Embryonic facial prominence (tissue), 1 donor: ENCODE data around the gene VSTM2B.

Experiments used
- DNase-seq: peaks from one replicate; pipeline ENCODE4 v3.0.0-alpha.2; 2016; ENCODE audit errors: extremely low spot score

VSTM2B gene

DNA sequence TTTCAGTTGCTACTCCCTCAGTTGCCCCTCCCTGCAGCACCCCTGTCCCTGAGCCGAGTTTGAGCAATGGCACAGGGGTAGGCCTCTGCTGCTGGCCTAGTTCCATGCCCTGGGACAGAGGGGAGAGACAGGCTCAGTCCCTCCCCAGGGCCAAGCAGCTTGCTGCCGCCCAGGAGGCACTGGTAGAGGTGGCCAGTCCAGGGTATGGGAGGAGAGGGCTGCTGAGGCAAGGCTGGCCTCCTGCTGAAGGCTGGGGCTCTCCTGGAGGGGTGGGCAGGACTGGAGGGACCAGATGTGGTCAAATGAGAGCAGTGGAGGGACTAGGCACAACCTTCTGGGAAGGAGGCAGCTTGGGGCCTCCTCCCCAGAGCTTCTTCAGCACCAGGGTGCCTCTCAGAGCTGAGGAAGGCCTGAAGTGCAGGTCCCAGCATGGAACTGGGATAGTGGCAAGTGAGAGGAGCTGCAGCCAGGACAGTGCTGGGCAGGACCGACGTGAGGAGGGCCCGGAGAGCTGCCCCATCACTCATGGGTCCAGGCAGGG, 29.8 kb upstream of the VSTM2B start:
- DNase-seq = no peak

DNA sequence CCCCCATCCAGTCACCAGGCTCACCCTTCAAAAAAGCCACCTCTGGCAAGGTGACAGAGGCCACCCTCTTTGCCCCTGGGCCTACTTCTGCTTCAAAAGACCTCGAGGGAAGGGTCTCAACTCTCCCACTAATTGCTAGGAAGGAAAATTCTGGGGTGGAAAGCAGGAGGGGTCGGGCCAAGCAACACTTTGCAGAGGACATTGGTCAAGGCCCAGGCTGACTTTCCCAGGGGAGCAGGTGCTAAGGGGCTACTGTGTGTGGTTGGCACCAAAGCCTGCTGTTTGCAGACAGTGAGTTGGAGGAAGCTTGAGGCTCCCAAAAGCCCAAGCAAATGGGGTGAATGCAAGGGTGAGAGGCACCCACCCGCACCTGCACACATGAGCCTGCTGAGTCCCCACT, 28.6 kb upstream of the VSTM2B start:
- no peak for DNase-seq

DNA sequence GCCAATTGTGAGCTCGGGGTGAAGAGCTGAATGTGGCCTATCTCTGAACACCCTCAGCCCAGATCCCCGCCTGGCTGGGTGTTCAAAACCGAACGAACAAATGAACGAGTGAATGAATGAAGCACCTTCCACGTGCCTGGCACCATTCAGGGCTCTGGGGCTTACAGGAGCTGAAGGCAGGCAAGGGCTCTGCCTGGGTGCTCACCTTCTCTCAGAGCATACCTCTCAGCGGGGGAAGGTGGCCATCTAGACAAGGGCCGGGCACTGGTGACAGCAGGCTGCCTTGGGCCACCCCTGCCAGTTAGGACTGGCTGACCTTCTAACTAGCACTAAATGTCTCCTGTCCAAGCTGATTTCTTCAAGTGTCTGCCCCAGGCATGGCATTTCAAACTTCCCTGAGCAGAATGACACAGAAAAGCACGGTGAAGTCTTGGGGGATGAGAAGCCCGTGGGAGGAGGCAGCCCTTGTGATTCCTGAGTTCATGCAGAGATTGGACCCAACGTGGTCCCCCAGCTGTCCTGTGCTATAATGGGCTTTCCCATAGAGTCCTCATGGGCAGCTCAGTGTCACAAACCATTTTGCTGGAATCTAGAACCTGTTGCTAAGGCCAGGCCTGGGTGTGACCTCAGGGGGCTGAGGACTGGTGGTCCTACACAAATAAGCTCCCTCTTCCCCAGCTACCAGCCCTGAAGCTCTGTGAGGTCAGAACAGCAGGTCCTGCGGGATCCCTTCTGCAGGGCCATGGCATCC, 27.9 kb upstream of the VSTM2B start:
- no peak for DNase-seq

DNA sequence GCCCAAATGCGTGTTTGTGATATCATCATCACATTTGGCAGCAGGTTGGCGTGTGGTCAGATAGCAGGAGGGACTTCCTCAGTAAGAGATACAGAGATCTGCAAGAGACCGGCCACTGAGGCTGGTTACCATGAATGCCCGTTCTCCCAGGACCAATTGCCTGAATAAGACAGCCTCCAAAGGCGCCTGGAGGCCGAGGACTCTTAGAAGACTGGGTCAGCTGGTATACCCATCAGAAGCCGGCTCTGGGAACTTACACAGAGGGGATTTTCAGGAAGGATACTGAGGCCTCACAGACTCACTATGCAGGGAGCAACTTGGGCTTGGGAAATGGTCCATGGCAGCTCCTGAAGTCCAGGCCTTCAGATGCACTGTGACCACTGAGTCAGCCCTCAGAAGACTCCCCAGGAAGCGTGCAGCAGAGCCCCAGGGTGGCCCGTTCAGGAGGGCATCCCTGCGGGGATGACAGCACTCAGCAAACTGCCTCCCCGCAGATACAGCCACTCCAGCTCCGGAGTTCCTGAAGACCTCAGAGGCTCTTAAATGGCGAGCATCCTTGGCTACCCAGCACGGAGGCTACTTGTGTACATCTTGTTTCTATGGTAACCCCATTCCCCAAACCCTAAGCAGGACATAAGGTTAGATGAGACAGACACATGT, 26.4 kb upstream of the VSTM2B start:
- DNase-seq = no peak

DNA sequence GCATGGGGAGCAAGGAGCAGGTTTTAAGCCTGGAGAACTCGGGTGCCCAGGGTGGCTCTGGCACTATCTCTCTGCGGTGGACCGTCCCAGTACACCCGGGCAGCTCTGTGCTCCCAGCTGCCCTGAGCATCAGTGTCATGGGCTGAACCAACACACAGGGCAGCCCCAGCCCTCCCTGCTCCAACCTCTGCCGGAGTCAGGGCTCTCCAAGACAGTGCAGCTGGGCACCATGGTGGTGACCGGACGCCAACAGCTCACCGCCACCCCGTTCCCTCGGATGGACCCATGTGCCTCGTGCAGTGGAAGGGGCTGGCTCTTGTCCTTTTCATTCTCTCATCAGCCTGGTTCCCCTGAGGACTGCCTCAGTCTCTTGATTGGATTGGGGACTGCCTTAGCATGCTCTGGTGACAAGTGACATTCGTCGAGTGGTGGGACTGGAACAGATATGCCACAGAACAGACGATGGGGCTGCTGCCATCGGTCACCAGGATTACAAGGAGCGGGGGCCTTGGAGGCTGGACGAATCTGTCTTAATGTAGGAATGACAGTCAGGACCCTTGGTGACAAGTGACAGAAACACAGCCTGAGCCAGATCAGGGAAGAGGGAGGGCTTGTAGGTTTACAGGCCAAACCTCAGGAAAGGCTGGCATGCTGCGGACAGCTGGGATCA, 25.7 kb upstream of the VSTM2B start:
- DNase-seq = no peak

DNA sequence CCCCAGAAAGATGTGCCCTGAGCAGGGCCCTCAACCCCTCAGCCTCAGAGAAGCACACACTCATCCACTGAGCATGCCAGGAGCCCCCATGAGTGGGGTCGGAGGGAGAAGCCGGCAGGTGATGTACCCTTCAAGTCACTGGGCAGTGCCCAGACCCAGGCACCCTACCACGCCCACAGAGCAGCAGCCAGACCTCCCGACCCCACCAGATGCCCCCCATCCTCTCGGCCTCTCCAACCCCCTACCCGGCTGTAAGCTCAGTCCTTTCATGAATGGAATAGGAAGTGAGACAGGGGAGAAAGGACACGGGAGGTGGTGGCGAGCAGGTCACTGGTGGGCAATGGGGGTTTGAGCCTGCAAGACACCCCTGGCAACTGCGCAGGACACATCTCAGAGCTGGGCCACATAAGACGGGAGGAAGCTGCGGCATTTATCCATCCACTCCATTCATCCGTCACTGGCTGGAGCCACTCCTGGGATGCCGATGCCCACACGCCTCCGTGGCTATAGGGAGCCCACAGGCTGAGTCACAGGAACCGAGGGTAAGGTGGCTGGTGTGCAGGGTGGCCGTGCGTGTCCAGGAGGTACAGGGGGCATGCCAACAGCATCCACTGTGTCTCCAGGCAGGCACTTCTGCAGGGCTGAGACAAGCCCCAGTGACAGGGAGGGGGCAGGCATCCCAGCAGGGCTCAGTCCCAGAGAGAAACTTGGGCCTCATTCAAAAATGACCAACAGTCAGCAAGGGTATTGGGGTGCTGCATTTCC, 23.8 kb upstream of the VSTM2B start:
- no peak for DNase-seq

DNA sequence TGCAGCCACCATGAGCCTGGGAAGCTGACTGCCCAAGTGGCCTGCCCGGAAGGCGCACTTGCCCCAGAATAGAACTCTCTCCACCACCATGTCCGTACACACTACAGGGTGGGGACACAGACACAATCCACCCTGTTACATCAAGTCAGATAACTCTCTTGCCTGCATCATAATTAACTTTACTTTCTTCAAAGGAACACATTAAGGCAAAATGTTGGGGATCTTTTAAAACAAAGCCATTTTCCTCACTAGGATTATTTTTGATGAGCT, 23.3 kb upstream of the VSTM2B start:
- DNase-seq = no peak

DNA sequence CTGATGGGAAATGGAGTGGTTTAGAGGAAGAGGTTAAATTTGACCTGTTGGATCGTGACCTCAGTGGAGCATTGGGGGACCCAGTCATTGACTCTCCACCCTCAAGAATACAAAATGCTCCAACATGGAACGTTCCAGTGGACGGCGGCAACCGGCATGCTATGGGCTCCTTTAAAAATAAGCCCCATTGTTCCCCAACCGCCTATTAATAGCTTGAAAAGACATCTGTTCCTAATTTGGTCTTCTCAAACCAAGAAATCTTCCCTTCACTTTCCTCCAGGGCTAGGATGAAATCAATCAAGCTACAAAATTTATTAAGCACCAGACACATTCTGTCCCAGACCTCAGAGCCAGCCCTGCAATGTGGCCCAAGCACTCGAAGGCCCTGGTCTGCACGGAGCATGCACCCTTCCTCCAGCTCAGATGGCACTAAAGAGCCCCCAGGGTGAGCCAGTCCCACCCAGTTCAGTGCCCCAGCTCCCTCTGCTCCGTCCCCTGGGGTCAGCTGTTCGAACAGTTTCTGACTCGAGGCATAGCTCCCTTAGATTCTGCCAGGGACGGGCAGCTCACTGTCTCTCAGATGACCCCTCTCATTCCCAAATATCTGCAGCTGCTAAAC, 22.5 kb upstream of the VSTM2B start:
- no peak for DNase-seq

DNA sequence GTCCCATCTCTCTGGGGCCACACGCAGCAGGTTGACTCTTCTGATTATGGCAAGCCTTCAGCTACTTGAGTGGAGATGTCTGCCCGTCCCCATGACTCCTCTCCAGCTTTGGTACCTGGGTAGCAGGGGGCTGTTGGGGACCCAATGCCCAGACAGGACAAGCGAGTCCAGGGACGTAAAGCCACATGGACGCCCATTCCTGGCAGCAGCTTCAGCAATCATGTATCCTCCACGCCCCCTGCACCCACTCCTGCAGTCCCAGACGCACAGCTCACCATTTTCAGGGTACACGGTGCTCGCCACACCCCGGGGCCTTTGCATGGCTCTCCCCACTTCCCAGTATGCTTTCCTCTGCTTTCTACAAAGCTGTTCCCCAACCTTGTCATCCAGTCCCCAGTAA, 22.0 kb upstream of the VSTM2B start:
- DNase-seq = no peak

DNA sequence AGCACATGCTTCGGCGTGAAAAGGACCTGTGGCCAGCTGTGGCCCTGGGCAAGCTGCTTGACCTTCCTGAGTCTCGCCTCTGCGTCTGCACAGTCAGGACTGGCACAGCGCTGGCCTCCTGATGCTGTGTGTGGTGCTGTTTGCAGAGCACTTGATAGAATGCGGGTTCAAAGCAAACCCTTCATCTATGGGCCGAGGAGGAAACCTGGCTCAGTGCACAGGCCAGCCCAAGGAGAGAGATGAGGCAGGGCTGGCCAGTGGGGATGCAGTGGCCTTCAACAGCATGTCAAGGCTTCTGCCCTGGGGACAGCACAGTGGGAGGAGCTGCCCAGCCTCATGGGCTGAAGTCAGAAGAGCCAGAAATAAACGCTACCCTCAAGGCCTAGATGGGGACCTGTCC, 21.3 kb upstream of the VSTM2B start:
- DNase-seq = no peak

DNA sequence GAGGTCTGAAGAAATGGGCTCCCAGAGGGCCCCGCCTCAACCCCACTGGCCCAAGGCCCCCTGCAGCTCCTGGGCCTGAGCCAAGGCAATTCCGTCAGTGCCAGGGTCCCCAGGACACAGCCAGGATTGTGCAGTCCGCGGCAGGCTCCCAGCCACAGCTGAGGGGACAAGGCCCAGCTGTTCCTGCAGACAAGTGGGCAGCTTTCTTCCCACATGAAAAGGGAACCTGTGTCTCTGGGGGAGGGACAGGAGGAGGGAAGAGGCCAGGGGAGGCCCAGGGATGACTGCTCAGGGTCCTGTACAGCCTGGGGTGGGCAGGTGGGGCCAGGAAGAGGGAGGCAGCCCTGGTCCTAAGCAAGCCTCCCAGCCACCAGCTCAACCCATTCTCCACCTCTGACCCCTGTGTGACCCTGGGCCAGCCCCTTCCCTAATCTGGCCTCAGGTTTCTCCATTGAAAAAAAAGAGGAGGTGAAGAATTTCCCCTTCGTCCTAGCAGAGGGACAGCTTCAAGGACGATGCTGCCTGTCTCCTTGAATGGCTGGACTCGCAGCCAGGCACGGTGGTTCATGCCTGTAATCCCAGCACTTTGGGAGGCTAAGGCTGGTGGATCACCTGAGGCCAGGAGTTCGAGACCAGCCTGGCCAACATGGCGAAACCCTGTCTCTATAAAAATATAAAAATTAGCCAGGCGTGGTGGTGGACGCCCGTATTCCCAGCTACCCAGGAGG, 20.5 kb upstream of the VSTM2B start:
- no peak for DNase-seq

DNA sequence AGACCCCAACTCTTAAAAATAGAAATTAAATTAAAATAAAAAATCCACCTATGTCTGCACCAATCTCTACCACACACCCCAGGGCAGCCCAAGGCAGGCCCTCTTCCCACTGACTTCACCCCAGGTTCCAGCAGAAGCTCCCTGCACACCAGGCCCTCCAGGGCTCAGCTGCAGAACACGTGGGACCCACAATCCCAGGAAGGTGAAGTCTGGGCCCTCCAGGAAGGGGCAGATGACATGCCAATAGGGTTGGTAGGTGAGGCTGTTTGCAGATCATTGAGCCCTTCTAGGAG, 19.2 kb upstream of the VSTM2B start:
- DNase-seq = no peak

DNA sequence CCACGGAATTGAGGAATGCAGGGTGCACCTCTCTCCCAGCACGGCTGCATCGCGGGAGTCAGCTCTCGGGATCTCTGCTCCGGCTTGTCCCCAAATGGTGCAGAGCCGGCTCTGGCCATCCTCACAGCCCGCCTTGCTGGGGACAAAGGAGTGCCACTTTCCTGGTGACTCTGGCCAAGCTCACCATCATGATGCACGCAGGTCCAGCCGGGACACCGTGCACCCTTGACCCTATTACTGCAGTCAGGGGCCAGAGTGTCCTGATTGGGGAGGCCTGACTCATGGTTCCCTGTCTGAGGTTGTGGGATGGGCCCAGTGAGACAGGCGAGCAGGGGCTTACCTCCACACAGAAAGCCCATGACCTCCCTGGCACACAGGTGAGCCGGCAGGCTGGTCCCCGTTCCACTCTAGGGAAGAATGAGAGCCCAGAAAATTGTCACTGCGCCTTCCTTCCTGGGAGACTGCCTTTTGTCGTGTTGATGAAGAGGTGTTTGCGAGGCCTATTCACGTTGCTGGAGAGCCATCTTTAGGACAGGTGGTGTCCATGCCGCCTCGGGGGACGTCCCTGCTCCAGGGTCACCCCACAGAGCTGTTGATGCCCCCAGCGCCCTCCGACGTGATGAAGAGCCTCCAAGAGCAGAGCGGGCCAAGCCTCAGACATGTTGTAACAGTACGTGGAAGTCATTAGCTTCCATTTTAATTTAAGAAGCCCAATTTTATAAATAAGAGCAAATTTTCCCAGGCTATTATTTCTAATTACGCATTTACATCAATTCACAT, 18.5 kb upstream of the VSTM2B start:
- DNase-seq = no peak

DNA sequence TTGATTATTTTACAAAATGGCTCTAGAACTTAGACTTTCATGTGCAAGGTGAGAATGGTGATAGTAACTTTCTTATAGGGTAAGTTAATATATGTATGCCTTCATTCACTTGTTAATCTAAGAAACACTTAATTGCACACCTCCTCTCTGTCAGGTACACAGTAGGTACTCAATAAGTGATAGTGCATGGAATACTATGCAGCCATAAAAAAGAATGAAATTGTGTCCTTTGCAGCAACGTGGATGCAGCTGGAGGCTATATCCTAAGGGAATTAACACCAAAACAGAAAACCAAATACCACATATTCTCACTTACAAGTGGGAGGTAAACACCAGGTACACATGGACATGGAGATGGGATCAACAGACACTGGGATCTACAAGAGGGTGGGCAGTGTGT, 17.6 kb upstream of the VSTM2B start:
- DNase-seq = no peak

DNA sequence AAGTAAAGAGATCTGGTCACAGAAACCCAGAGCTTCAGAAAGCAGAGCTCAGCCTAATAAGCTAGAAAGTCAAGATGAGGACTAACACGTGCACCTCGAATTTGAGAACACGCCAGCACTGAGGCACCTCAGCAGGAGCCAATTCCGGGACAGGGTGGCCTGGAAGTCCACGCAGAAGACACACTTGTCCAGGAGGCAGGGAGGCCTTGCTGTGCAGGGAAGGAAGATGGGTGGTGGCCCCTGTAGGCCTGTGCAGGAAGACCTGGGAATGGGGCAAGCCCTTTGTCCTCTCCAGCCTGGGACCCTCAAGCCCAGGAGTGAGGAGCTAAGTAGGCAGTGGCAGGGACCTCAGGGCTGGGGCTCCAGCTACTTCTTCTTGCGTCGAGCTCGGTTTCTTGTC, 16.3 kb upstream of the VSTM2B start:
- no peak for DNase-seq

DNA sequence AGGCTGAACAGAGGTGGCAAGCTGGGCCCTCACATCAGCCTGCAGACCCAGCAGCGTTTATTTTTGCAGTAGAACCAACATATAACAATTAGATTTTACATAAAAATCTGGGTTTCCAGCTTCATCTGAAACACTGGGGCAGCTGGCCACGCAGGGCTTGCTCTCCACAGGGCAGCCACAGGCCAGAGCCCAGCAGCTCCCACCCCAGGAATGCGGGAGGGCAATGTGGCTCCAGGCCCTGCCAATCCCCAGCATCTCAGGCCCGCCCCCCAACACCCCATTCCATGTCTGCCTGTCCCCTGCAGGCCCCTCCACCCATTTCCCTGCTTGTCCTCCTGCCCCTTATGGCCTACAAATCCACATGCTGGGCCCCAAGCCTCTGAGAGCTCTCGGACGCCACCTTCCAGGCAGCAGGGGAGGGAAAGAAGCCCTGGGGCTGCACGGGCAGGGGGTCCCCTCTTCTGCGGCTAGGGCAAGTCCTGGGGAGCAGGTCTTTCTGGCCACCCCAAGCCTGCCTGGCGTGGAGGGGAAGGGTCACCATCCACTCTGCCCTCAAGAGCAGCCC, 15.0 kb upstream of the VSTM2B start:
- no peak for DNase-seq

DNA sequence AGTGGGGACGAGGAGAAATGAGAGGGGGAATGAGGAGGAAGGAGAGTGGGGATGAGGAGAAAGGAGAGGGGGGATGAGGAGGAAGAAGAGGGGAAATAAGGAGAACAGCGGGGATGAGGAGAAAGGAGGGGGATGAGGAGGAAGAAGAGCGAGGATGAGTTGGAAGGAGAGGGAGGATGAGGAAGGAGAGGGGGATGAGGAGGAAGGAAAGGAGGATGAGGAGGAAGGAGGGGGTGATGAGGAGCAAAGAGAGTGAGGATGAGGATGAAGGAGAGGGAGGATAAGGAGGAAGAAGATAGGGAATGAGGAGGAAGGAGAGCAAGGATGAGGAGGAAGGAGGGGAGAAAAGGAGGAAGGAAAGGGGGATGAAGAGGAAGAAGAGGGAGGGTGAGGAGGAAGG, 14.0 kb upstream of the VSTM2B start:
- DNase-seq = no peak

DNA sequence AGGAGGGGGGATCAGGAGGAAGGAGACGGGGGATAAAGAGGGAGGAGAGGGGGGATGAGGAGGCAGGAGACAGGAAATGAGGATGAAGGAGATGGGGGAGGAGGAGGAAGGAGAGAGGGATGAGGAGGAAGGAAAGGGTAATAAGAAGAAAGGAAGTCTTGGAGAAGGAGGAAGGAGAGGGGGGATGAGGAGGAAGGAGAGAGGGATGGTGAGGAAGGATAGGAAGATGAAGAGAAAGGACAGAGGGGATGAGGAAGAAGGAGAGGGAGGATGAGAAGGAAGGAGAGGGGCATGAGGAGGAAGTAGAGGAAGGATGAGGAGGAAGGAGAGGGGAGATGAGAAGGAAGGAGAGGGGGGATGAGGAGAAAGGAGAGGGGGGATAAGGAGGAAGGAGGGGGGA, 13.0 kb upstream of the VSTM2B start:
- no peak for DNase-seq

DNA sequence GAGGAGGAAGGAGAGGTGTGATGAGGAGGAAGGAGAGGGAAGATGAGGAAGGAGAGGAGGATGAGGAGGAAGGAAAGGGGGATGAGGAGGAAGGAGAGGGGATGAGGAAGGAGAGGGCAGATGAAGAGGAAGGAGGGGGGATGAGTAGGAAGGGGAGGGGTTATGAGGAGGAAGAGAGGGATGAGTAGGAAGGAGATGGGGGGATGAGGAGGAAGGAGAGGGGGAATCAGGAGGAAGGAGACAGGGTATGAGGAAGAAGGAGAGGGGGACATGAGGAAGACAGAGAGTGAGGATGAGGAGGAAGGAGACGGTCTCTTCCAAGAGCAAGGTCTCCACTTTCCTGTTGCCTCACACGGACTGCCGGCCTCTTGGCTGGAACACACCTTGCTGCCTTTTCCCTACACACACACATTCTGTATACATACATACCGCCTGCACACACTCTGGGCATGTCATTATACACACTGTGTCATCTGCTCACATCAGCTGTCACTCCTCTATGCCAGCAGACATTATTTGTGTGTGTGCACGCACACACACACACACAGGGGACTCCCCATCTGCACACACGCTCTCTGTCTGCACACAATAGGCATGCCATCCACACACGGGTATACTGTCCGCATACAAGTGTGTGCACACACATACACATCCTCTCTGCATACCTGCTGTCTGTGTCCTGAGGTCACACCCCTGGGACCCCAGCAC, 11.1 kb upstream of the VSTM2B start:
- DNase-seq = no peak

DNA sequence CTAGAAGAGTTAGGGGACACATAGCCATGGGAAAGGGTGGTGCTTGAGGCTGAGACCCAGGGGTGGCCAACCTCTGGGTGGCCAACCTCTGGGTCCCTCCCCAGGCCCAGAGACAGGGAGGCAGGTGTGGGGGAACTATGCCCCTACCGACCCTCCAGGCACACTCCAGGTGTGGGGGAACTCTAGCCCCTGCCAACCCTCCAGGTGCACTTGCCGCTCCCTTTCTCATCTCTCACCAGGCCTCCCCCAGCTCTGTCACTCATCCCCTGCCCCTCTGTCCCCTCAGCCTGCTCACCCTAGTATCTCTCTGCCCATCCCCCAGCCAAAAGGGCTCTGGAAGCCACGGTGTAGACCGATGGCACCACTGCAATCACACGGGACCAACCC, 10.6 kb upstream of the VSTM2B start:
- DNase-seq = no peak
